GM12864 (cell line): Measurements from ENCODE around the gene AATK.

Source experiments
- DNase-seq: peaks from one replicate; pipeline ENCODE4 v3.0.0-alpha.2; 2011; ENCODE audit warnings: low read depth
- H3K4me3 ChIP-seq: 2 replicates; pipeline ENCODE4 v1.5.1; 2011; ENCODE audit warnings: mild to moderate bottlenecking, low read depth, low read length, control low read depth
- TF ChIP-seq, protein P1 (sequence below): IDR thresholded peaks from 2 replicates; pipeline ENCODE4 v1.5.1; 2011; ENCODE audit warnings: low read depth, mild to moderate bottlenecking, moderate library complexity, low read length, control low read depth, inconsistent platforms; ENCODE audit errors: missing control alignments

Gene AATK

DNA sequence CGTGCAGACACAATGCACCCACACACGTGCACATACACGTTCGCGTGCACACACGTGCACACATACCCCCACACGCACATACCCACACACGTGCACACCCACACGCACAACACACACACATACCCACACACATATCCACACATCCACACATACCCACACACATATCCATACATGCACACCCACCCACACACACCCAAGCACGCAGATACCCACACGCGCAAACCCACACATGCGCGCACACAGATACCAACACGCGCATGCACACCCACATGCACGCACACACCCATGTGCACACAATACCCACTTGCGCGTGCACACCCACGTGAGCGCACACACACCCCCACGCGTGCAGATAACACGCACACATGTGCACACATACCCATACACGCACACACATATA, 27.5 kb downstream of the AATK start:
- no peak overlapping the region for H3K4me3 ChIP-seq
- no peak for DNase-seq
- TF ChIP-seq, protein P1, sequence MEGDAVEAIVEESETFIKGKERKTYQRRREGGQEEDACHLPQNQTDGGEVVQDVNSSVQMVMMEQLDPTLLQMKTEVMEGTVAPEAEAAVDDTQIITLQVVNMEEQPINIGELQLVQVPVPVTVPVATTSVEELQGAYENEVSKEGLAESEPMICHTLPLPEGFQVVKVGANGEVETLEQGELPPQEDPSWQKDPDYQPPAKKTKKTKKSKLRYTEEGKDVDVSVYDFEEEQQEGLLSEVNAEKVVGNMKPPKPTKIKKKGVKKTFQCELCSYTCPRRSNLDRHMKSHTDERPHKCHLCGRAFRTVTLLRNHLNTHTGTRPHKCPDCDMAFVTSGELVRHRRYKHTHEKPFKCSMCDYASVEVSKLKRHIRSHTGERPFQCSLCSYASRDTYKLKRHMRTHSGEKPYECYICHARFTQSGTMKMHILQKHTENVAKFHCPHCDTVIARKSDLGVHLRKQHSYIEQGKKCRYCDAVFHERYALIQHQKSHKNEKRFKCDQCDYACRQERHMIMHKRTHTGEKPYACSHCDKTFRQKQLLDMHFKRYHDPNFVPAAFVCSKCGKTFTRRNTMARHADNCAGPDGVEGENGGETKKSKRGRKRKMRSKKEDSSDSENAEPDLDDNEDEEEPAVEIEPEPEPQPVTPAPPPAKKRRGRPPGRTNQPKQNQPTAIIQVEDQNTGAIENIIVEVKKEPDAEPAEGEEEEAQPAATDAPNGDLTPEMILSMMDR: no peak

DNA sequence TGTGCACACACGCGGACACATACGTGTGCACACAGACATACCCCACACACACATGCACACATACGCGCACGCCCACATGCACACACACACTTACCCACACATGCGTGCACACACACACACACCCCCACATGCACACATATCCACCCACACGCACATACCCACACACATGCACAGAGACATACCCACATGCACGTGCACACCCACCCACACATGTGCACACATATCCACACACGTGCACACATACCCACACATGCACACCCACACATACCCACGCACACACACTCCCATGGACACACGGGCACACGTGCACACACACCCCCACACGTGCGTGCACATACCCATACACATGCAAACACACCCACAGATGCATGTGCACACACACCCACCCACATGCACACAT, 27.9 kb downstream of the AATK start:
- TF ChIP-seq, protein P1: no peak
- DNase-seq: no peak
- no peak overlapping the region for H3K4me3 ChIP-seq

DNA sequence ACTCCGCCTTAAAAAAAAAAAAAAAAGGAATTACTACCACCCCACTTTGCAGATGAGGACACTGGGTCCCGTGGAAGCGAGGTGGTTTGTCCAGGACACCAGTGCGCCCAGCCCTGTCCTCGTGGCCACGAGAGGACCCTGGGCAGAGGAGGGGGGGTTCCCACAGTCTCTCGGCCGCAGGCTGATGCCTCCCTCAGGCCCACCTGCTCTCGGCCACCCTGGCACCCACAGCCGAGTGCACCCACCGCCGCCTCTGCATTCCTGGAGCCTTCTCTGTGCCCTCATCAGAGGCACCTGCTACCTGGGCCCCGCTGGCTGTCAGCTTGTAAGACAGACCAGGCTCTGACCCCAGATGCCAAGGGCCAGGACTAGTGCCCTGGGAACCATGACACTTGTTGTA, 28.8 kb downstream of the AATK start:
- TF ChIP-seq, protein P1: no peak
- DNase-seq: no peak
- H3K4me3 ChIP-seq: no peak overlapping the region

DNA sequence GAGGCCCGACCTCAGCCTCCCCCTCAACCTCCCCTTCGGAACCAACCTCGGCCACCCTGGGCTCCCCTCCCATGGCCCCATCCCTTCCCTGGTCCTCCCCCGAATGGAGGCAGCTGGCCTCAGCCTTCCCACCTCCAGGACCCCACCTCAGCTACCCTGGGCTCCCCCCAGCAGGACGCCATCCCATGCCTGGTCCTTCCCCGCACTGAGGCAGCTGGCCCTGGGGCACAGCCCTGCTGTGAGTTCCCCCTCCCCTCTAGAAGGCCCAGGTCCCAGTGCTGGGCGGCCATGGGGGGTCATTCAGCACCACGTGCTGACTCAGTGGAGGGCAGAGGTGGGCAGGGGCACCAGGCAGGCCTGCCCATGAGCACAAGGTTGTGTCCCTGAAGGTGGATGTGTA, 29.7 kb downstream of the AATK start:
- no peak for DNase-seq
- no peak overlapping the region for H3K4me3 ChIP-seq
- TF ChIP-seq, protein P1: no peak

DNA sequence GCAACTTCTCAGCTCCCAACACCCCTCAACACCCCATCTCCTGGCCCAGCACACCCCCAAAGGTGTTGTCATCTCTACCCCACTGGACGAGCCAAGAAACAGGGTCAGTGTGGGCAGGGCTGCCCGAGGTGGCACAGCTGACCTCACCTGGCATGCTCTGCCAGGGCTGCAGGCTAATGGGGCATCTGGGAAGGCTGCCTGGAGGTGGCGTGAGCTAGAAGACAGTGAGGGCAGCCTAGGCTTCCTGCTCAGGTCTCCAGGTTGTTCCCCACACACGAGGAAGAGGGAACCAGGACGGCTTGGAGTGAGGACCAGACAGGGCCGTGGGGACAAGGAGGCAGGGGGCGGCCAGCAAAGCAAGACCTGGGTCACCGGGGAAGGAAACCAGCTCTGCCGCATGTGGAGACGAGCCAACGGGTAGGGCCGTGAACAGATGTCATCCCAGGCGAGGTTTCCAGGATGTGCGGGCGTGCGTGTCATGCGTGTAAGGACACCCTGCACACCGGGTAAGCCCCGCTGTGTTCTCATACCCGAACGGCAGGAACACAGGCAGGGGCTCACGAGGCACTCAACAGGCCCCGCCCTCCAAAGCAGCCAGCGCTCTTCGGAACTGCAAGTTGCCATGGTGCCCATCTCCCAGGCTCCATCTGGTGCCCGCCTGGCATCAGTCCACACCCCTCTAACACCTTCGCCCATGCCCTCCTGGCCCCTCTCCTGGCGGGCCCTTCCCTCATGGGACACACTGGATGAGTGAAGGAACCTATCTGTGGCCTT, 30.3 kb downstream of the AATK start:
- H3K4me3 ChIP-seq: no peak overlapping the region
- TF ChIP-seq, protein P1: no peak
- no peak for DNase-seq

DNA sequence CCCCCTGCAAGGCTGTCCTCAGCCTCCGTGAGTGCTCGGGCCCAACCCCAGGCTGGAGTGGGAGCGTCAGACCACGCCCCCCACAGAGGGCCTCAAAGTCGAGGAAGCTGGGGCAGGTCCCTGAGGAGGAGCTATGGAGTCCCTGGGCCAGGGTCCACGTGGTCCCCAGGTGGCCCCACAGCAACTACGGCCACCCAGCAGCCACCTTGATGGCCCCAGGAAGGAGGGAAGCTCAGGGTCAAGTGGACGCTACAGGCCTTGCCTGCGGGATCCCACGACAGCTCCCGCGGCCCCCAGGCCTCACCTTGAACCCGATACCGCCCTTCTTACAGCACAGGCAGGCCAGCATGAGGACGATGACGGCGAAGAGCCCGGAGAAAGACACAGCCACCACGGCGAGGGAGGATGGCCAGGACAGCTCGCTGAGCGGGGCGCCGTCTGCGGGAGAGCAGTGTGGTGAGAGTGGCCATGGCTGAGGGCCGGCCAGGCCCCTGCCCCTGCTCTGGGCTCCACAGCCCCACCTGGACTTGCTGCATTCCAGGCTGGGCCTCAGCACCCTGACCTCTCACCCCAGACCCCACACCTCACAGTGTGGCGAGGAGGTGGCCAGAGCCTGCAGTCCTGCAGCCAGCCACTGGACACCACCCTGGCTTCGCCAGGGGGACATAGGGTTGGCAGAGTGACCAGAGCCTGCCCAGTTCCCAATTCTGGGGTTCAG, 31.8 kb downstream of the AATK start:
- TF ChIP-seq, protein P1: no peak
- DNase-seq: no peak
- H3K4me3 ChIP-seq: no peak overlapping the region
